HG02759 (cell line): ENCODE measurements around the gene NT5DC2.

ENCODE experiments used
- ATAC-seq: cut with Tn5 transposase; IDR thresholded peaks from one replicate; pipeline ENCODE4 v1.9.1; 2021; ENCODE audit warnings: mild to moderate bottlenecking, moderate library complexity; ENCODE audit not compliant: unreplicated experiment

The NT5DC2 gene

DNA sequence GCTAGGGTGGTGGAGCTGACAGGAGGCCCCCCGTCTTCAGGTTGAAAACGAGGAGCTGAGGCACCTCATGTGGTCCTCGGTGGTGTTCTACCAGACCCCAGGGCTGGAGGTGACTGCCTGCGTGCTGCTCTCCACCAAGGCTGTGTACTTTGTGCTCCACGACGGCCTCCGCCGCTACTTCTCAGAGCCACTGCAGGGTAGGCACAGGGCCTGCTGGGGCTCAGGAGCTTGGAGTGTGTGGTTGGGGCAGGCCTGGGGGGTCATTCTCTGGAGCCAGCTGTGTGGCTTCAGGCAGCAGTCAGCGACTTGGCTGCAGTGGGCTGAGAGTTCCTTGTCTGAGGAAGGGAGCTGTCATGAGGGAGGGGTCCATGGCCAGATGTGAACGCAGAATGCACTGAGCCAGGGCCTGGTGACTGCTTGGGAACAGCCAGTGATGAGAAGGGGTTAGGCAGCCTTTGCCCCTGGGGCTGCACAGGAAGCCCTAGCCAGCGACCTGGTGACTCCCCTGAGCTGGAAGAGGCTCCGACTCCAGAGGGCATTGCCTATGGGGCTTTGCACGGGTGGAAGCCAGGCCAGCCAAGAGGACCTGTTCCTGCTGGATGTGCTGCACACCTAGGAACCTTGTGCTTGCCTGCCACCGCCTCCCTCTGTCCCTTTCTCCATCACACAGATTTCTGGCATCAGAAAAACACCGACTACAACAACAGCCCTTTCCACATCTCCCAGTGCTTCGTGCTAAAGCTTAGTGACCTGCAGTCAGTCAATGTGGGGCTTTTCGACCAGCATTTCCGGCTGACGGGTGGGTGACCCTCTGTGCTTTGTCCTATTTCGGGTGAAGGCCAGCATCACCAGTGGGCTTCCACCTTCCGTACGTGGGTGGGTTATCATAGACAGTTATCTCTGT, 43.4 kb downstream of the NT5DC2 start:
- ATAC-seq = no peak

DNA sequence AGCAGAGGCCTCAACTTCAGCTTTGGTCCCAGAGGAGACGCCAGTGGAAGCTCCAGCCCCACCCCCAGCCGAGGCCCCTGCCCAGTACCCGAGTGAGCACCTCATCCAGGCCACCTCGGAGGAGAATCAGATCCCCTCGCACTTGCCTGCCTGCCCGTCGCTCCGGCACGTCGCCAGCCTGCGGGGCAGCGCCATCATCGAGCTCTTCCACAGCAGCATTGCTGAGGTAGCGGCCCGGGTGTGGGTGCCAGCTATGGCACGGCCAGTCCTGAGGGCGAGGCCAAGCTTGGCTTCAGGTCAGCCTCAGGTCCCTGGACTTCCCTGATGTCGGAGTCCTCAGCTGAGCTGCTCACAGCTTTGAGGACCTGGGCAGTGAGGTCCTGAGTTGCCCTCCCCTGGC, 44.2 kb downstream of the NT5DC2 start:
- ATAC-seq = no peak

DNA sequence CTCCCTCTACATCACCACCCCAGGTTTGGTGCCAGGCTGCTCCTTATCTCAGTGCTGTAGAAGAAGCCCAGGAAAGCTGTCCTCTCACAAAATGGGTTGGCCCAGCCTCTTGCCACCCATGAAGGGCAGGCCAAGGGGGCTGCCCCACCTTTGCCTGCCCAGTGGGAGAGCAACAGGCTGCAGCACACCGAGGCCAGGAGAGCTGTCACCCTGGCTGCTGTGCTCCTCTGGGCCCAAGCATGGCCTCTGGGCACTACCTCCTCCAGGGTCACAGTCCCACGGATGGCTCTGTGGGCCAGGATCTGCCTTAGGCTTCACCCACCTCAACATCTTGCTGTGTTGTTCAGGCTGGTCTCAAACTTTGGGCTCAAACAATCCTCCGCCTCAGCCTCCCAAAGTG, 44.9 kb downstream of the NT5DC2 start:
- no peak for ATAC-seq

DNA sequence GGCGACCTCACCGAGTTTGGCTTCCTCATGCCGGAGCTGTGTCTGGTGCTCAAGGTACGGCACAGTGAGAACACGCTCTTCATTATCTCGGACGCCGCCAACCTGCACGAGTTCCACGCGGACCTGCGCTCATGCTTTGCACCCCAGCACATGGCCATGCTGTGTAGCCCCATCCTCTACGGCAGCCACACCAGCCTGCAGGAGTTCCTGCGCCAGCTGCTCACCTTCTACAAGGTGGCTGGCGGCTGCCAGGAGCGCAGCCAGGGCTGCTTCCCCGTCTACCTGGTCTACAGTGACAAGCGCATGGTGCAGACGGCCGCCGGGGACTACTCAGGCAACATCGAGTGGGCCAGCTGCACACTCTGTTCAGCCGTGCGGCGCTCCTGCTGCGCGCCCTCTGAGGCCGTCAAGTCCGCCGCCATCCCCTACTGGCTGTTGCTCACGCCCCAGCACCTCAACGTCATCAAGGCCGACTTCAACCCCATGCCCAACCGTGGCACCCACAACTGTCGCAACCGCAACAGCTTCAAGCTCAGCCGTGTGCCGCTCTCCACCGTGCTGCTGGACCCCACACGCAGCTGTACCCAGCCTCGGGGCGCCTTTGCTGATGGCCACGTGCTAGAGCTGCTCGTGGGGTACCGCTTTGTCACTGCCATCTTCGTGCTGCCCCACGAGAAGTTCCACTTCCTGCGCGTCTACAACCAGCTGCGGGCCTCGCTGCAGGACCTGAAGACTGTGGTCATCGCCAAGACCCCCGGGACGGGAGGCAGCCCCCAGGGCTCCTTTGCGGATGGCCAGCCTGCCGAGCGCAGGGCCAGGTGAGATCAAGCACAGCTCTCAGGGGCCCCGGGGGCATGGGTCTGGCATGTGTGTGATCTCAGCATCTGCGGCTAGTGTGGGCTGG, 45.6 kb downstream of the NT5DC2 start:
- no peak for ATAC-seq

DNA sequence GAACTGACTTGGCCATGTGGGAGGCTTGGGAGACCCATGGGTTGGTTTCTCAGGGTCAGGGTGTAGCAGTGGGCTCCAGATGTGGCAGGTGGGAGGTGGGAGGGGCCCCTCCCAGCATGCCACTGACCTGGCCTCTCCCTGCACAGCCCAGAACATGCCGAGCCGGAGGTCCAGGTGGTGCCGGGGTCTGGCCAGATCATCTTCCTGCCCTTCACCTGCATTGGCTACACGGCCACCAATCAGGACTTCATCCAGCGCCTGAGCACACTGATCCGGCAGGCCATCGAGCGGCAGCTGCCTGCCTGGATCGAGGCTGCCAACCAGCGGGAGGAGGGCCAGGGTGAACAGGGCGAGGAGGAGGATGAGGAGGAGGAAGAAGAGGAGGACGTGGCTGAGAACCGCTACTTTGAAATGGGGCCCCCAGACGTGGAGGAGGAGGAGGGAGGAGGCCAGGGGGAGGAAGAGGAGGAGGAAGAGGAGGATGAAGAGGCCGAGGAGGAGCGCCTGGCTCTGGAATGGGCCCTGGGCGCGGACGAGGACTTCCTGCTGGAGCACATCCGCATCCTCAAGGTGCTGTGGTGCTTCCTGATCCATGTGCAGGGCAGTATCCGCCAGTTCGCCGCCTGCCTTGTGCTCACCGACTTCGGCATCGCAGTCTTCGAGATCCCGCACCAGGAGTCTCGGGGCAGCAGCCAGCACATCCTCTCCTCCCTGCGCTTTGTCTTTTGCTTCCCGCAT, 46.4 kb downstream of the NT5DC2 start:
- no peak for ATAC-seq

DNA sequence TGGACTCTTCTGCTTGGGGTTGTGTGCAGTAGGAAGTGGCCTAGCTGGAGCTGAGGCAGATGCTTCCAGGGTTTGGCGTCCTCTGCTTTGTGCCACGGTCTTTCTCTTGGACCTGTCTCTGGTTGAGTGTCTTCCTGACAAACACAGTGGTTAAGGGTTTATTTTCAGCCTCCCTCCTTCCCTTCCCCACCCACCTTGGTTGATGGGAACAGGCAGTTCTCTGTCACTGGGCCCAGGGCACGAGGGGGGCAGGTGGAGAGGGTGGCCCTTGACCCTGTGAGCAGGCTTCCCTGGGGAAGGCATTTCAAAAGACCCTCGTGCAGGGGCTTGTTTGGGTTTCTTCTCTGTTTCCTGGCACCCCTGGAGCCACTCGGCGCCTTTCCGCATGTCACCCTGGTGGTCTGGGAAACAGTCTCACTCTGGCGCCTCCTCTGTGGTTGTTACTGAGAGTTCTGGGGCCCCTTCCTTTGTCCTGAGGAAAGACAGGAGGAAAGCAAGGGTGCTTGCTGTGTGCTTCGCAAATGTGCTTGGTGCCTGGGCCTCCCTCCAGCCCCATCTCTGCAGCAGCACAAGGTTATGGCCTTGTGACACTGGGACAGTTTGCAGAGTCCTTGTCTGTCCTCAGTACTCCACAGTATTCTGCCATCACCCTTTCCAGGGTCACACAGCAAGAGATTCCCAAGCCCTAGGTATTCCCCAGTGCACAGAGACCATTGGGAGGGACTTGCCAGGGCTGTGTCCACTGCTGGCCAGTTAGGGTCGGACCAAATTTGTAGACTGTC, 48.8 kb downstream of the NT5DC2 start:
- no peak for ATAC-seq

DNA sequence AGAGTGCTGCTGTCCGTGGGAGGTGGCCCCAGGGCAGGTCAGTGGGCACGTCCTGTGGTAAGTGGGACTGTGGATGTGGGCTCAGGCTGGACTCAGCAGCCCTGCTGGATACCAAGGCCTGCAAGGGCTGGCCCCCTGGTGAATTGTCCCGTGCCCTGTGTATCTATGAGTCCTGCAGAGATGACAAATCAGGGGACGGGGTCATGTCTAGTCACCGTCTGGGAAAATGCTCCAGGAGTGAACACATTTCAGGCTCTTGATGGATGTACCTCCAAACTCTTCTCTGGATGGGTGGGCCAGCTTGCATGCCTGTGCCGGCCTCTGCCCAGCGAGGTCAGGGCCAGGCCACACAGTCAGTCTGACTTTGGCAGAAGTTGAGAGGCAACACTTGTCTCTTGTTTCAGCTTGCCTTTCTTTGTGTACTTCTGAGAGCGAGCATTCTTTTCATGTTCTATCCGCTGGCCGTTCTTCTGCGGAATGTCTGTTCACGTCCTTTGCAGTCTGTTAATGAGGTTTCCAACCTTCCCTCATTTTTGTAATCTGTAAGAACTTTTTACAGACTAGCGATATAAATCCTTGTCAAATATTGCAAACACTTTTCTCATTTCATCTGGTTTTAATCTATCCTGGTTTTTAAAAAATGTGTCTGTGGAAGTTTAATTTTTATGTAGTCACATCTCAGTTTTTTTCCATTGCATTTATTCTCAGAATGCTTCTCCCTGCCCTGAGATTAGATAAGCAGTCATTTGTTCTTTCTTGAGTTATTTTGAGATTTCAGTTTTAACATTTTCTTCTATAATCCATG, 49.9 kb downstream of the NT5DC2 start:
- ATAC-seq = no peak

DNA sequence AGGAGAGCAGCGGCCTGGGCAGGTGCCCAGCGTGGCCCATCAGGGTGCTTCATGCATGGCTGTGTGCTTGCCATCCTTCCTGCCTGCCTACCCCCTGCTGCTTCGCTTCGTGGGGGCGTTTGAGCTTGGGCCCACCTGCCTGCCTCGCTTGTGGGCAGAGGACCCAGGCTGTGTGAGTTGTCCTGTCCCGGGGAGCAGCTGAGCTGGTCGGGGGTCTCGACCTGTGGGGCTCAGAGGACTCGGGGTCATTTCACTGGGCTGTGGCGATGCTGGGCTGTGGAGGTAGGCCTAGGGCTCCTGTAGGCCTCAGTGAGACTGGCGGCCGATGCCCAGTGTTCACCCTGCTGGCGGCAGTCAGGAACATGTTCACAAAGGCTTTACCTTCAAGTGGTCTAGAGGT, 50.6 kb downstream of the NT5DC2 start:
- no peak for ATAC-seq

DNA sequence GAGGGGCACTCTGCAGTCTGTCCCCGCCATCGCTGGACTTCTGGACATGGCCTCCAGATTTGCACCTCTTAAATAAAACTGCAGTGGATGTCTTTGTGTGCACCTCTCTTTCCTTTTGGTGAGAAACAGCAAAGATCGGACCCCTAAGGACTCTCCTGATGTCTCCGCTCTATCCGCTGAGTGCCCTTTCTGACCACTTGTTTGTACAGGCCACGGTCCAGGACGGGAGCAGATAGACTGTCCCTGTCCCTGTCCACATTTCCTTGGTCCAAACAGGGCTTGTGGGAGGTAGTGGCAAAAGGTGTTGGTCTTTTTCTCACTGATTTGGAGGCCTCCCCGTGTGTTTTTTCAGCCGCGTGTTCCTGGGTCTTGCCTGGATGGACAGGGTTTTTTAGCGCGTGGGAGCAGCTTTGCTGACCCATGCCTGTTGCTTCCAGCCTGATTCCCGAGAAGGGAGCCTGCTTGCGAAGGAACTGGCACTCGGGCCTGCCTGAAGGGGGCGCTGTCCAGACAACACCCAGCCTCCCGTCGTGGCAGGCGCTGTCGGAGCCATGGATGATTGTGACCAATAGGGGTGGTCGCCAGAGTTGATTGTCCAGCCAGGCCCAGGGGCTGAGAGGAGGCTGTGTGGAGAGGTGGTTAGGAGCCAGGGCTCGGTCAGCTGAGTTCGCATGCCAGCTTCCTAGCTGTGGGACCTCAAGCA, 51.7 kb downstream of the NT5DC2 start:
- ATAC-seq = no peak

DNA sequence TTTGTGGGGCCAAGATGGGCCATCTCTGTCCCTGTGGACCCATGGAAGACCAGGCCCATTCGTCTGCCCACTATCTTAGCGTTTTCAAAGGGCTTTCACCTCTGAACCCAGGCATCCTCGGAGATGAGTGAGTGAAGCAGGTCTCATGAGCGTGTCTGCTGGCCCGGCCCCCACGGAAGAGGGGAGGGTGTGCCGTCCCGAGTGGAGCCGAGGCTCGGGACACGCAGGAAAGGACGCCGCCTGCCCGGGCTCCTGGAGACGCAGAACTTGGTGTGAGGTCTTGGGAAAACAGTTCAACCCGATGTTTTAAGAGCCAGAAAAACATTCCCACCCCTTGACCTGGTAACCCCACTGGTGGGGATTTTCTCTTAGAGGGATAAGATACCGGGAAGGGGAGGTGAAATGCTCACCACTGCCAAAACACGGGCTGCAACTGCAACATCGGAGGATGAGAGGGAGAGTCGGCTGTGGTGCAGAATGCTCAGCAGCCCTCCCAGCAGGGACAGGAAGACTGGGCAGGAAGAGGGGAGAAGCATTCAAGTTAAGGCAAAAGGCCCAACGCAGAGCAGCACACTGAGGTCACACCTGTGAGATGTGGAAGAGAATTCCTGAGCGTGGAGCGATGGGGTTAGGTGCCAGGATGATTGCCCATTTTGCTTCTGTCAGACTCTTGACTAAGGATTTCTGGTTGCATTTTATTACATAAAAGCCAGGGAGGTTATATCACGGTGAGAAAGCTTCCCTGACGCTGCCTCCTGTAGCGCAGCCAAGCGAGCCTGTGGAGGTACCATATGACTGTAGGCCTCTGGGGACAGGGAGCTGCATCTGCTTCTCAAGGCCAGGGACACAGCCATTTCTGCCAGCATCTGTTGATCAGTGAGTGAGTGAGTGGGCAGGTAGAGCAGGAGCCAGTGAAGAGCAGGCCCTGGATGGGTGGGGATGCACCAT, 52.6 kb downstream of the NT5DC2 start:
- ATAC-seq = no peak

DNA sequence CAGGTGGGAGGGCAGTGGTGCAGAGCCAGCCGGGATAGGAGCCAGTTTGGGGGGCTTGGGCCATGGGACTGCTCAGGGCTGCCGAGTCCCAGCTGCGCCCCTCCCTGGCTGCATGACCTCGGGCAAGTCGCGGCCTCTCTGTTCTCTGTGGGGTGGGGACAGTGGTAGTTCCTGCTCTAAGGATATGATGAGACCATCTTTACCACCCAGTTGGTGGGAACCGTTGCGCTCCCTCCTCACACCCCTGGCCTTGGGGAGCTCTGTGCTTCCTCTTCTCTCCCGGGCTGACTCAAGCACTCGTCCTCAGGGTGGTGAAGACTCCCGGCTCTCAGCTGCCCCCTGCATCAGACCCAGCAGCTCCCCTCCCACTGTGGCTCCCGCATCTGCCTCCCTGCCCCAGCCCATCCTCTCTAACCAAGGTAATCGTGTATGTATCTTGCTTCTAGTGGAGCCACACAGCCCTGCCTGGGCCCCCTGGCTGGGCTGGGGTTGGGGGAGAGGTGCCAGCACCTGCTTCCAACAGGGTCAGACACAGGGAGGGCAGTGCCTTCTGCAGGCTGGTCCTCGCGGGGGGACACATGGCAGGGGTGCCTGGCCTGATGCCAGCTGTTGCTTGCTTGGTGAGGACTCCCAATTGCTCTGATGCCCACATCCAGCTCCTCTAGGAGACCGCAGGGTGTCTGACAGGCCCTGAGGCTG, 53.6 kb downstream of the NT5DC2 start:
- no peak for ATAC-seq

DNA sequence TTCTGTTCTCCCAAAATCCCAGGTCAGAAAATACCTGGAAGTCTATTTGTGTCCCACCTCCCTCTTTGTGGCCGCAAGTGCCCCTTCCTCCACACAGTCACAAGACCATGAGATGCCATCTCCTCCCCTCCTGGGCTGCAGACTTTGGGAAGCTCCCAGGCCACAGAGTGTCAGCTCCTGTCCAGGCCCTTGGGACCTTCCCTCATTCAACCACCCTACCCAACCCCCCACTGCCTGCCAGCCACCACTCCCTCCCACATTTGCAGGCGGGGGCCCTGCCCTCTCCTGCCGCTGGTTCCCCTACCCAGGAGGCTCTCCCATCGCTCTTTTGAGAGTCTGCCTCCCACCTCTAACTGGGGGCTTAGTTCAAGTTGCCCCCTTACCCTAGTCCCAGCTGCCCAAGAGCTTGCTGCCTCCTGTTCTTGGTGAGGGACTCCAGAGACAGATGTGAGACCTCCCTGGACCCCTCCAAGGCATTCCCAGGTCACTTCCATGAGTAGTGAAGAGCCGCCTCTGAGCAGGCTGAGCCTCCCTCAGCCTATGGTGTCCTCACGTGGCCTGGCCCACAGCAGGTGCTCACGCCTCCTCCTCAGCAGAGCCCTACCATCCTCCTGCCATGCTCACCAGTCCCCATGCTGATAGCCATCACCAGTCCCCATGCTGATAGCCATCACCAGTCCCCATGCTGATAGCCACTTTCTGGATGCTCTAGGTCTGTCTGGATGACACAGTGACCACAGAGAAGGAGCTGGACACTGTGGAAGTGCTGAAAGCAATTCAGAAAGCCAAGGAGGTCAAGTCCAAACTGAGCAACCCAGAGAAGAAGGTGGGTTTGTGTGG, 54.4 kb downstream of the NT5DC2 start:
- no peak for ATAC-seq

DNA sequence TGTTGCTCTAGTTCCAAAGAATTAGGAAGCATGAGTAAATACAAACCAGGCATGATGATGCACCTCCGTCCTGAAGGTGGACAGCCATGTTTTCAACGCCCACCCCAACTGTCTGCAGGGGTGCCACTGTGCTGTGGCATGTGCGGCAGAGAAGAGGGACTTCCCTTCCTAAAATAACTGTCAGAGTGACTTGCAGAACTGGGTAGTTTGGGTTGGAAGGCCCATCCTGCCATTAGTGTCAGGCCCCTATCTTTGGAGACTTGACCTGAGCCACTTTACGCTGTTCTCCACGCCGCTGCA, 55.9 kb downstream of the NT5DC2 start:
- ATAC-seq = no peak

DNA sequence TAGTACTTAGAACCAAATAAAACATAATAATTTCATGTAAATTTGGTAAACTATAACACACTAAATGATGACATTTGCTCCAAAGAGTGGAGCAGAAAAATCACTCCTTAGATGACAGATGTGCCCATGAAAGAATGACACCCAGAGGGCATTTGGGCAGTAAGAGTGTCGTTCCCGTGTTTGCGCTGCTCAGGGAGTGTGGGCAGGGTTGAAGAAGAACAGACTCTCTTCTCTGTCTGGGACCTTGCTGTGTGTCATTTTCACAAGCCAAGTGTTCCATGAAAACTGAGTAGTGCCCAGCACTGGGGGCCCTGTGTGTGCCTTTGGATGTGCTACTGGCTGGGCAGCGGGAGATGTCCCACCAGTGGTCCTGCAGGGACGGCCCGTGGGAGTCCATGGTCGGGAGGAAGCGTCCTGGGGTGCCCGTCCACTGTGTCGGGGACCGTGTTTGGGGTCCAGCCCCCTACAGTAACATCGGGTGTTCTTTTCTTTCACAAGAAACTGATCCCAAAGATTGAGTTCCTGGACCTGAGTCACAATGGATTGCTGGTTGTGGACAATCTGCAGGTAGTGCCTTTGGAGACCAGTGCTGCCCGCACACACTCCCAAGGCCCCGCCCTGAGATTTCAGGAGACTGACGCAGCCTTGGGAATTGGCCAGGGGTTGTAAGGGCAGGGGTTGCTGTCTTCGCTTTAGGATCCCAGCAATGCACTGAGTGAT, 56.4 kb downstream of the NT5DC2 start:
- no peak for ATAC-seq
